SHP77 (cell line): Measurements from ENCODE around the gene WDR46.

Source experiments
- DNase-seq, 2 experiments: peaks; one replicate each; lab custom pipeline; 2025; lab: John Stamatoyannopoulos, UW

WDR46 gene

DNA sequence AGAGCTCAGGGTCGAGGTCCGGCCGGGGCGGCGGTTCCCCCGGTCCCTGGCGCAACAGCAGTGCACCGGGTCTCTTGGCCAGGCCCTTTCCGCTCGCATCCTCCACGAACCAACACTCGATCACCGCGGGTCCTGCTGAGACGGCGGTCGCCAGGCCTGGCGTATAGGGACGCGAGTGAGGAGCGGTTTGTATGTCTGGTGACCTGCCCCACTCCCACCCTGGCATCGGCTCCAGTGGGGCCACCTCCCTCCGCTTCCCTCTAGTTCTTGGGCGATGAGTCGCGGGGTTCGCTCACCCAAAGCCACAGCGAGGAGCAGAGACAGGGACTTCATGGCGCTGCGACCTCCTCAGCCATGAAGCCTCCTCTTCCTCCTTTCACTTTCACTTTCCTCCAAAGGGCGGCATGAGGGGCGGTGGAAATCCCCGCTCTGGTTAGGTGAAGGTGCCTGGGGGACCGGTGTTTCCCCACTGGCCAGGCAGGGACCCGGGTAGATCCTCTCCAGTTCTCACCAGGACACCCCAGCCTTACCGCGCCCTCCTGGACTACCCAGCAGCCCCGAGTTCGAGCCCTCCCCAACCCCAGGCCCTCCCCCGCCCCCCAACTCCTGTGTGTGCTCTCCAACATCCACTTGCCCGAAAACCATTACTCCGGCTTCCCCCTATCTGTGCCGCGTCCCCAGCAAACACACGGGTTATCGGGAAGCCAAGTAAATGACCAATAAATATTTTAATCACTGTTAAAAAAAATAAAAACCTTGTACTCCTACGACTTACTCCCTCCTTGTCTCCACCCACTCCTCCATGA lies 24.9 kb upstream of the WDR46 start, which contains the start of gene TAPBP:
TSS of gene TAPBP (minus strand) at position 370 of the 806 bp plus-strand sequence. CDS start at position 333, 37 bp downstream.
- DNase-seq, result peak in 1 of 2 experiments; percentile 19

DNA sequence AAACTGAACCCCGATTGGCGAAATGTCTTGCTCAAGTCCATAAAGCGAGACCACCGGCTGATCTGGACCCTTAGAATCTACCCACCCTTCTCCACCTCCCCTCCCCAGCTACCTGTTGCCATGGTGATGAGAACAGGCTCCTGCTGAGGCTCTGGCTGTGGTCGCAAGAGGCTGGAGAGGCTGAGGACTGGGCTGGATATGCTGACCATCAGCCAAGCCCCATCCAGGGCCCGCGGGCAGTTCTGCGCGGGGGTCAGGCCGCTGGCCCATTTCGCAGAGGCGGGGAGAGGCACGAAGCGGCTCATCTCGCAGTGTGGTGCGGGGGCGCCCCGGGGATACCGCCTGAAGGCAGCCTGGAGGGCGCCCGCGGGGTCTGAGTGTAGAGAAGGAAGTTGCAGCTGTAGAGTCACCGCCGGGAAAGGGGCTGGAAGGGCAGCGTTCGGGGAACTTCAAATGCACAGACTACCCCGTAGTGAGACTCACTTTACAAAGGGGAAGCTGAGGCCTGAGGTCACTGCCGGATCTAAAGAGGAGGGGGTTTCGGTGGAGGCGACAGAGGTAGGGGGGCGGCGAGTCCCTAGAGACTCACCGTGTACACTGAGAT lies 24.2 kb upstream of the WDR46 start:
- DNase-seq, result peak in 1 of 2 experiments; percentile 21

DNA sequence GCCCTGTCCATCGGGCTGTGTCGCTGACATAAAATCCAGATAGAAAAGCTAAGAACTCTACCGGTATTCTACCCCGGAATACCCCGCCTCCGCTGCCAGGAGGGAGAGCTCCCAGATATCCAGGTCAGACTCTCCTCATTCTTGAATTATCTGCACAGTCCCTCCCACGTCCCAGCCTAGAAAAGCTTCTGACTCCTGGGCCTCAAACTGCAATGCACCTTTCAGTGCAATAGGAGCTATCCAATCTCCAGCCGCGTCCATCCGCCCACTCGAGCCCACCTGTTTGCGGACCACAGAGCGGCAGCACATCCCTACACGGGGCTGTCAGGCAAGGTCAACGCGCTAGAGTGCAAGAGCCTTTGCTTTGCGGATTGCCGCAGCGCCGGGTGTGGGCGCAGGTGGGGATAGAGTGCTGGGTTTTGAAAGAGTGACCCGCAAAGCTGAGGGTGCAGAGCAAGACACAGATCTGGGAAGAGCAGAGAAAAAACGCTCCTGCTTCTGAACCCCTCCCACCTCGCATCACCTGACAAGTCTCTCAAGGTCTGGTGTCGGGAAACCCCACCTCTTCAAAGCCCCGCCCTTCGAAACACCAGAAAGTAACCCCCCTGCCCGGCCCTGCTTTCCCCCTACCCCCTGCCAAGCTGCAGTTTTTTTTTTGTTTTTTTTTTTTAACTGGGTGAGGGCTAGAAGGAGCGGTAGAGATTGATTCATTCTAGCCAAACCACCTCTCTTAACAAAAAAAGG lies 23.5 kb upstream of the WDR46 start:
- peak; percentile 46 to 64 for DNase-seq

DNA sequence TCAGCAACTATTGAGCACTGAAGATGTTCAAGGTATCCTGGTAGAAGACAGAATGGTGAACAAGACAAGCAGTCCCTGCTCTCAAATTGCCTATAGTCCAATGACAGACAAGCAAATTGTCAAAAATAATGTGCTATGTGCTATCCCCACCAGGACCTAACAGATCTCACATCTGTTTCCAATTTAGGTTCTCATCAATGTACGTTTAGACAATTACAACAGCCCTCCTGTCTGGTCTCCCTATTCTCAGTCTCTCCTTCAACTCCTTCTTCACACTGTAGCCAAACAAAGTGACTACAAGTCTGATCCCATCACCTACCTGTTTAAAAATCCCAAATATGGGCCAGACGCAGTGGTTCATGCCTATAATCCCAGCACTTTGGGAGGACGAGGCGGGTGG lies 17.3 kb upstream of the WDR46 start:
- DNase-seq, result no peak

DNA sequence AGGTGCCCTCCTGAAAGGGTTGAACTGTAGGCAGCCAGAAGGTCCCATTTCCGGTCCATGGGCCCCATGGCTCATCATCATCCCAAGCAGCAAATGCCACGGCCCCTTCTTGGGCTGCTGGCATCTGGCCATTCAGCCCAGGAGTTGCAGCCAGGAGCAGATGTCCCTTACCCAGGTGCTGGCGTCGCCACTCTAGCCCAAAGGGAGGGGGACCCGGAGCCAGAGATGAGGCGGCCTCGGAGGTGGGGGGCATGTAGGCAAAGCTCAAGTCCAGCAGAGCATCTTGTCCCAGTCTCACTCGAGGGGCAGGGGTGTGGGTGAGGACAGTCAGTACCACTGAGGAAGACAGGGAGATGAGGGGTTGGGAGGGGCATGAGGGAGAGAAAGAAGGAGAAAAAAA lies 16.0 kb upstream of the WDR46 start:
- no peak for DNase-seq

DNA sequence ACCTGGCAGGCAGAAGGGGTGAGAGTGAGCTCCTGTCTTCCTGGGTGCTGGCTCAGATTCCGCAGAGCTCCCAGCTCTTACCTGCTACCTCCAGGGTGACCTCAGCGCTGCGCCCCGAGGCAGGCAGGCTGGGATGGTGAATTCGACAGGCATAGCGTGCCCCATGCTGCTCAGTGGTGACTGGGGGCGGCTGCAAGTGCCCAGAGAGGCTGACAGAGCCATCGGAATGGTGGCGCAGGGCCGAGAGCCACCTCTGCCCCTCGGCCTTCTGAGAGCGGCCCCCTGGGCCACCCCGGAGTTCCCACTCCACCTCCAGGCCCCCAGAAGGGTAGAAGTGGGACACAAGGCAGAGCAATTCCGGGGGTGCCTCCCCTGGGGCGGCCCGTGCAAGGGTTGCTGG lies 15.2 kb upstream of the WDR46 start:
- DNase-seq, result no peak

DNA sequence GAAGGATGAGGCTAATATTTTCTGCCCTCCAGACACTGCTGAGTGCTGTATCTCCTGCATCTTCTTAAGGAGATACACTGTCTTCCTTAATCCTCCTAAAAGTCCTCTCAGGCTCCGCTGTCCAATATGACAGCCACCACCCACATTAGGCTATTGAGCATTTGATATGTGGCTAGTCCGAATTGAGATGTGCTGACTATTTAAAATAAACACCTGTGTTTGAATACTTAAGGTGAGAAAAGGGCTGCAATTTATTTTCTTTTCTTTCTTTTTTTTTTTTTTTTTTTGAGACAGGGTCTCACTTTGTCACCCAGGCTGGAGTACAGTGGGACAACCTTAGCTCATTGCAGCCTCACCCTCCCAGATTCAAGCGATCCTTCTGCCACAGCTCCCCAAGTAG lies 12.8 kb upstream of the WDR46 start:
- no peak for DNase-seq

DNA sequence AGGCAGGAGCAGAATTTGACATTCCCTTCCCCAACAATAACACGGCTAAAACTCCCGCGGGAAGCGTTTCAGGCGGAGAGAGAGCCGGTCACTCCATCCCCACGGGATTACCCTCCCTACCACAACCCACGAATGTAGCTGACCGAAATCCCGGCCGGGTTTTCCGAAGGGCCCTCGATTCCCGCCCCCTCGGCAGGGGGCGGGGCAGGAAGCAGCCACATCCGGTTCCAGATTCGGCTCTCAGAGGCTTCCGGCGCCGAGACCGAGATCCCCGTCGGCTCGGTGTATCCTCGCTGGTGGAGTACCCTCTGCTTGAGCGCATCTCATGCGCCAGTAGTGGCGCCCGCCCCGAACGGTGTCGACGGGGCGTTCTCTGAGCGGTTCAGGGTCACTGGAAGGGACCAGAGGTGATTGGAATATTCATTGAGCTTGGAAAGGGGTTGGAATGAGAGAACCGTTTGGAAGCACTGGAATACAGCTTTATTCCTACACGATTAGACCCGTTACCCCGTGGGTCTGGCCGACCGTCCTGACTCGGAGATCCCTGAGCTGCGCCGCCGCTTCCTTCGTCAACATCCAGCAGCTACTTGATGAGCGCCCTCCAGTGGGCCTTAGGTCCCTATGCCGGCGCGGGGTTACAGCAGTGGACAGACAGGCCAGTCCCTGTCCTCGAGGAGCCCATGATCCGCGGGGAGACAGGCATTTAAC lies 10.4 kb upstream of the WDR46 start:
- DNase-seq, result peak; percentile 88 to 89

DNA sequence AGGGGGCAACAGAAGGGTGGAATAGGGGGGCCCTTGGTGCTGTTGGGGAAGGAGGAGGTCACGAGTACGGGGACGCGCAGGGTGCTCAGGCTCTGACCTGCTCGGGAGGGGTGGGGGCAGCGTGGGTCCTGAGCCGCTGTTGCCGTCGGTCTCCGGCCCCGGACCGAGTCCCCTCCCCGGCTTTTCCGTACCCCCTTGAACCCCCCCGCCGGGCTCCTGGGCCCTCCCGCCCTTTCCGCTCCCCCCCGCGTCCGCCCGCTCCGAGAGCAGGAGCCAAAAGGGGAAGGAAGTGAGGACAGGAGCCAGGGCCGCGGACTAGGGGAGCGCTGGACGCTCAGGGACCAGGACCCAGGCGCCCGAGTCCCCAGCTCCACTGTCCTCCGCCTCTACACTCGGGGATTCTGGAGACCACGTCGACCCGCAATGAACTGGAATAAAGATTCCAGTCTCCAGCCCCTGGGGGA lies 9.8 kb upstream of the WDR46 start, which contains the start of gene RGL2:
TSS of gene RGL2 (minus strand) at position 170 of the 464 bp plus-strand sequence. CDS start 332 bp downstream, outside the sequence.
- peak in 1 of 2 experiments; percentile 49 for DNase-seq

DNA sequence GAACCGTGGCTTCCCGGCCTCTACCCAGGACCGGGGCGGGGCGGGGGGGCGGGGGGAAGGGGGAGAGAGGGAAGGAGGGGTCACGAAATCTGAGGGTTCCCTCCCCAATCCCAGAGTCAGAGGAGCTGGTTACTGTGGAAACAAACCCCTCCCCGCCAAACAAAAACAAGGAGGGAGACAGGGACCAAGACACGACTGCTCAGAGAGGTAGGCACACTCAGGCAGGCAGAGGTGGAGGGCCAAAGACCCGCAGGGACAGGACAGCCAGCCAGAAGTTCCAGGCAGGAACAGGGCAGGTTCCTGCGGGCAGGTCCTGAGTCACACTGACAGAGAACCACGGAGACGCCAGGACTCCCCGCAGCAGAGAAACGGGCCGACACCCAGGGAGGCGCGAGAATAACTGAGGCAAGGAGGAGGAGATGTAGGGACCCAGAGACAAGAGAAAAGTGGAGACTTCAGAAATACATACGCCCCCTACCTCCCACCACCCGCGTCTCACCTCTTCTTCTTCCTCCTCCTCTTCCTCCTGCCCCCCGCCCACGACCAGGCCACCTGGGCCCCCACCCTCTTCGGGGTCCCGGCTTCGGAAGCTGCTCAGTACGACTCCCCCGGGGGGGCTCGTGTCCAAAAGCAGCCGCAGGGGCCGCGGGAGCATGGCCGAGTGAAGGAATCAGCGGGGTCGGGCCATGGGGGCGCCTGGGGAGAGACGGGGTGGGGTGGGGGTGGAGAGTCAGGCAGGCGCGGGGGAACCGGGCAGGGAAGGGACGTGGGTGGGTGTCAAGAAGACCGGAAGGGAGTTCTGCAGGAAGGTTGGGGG lies 9.1 kb upstream of the WDR46 start:
- DNase-seq, result peak in 1 of 2 experiments; percentile 36

DNA sequence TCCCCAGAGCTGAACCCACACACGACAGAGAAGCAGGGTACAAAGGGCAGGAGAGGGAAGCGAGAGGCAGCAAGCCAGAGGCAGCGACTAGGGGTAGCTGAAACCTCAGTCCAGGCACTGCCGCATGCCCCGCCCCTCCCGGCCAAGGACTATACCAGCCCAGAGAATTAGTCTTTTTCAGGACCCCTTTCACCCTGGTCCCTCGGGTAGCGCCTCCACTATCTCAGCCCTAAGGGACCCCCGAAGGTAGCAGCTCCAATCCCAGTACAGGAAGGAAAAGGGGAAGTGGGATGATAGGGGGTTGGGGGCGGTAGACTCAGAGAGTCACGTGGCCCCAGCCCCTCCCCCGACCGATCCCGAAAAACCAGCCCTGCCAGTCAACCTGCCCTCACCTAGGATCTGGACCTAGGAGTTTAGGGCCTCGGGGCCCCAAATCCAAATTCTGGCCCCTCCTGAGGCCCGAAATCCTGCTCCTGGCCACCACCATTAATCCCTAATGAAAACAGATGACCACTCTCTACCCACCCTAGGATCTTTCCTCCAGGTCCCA lies 8.4 kb upstream of the WDR46 start:
- DNase-seq, result no peak

DNA sequence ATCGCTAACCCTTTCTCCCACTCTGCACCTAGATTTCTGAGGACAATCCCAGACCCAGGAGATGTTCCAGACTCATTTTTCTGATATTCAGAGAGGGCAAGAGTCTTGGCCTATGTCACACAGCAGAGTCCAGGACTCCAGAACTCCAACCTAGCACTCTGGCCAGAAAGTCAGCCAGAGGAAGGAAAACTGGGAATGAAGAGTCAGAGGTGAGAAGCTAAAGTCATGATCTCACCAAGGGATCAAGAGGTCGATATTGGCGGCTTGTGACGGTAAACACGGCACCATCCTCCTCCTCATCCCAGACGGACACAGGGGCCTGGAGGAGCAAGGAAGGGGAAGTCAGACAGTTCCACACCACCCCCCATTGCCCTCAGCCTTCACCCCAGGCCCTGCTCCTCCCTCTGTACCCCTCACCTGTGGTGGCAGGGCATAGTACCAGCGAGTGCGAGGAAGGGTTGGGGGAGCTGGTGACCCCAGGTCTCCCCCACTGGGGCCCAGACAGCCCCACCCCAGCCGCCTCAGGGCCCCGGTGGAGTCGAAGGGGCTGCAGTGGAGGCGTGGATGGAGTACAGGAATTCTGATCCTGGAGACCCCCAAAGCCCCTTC lies 7.9 kb upstream of the WDR46 start:
- DNase-seq, result no peak

DNA sequence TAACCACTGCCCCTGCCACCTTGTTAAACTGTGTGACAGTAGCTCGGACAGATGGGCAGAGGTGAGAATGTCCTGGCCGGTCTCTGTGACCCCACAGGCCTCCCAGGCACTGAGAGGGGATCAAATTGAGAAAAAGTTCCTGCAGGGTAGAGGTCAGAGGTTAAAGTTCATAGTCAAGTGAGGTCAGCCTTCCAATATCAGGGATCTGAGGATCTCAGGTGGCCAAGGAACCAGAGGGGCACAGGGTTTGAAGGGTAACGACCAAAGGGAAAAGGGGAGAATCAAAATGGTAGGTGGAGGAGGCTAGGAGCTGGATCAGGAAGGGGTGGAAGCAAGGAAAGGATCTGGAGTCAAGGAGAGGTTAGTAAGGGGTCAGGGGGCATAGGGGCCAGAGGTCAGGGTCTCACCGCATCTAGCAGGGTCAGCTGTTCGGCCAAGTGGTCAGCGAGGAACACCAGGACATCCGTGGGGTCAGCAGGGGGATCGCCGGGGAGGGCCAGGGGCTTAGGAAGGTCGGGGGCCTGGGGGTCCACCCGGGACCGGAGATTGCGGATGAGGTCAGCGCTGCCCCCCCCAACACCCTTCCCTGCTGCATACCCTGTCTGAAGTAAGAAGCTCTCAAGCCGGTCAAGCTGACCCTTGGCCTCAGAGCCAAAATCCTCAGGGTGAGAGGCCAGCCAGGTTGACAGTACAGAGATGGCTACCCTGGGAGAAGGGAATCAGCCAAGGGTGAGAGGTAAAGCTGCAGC lies 6.8 kb upstream of the WDR46 start:
- no peak for DNase-seq

DNA sequence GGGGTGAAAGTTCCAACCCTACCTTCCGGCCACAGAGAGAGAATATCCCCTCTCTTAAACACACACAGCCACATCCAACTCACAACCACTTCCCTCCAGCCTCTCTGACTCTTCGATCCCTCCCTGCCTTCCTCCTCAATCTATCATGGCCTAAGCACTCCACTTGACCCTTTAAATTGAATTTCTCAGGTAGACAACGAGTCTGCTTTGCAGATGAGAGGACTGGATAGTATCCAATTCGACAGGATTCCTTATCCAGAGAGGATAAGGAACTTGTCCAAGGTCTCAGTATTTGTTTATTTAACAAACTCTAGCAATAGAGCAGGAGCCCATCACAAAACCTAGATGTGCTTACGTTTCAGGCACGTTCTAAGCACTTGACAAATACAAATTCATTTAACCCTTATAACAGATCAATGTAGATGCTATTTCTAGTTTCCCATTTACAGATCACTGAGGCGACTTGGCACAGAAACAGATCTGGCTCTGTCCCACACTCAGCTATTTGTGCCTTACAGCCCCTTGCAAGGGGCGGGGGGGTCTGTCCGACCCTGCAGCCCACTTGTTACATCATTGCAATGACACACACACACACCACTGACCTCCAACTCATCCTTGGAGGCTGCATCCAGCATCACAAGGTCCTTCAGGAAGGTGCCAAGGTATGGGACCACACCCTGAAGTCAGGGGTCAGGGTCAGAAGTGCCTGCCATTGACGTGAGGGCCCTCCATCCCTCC lies 5.2 kb upstream of the WDR46 start:
- no peak for DNase-seq

DNA sequence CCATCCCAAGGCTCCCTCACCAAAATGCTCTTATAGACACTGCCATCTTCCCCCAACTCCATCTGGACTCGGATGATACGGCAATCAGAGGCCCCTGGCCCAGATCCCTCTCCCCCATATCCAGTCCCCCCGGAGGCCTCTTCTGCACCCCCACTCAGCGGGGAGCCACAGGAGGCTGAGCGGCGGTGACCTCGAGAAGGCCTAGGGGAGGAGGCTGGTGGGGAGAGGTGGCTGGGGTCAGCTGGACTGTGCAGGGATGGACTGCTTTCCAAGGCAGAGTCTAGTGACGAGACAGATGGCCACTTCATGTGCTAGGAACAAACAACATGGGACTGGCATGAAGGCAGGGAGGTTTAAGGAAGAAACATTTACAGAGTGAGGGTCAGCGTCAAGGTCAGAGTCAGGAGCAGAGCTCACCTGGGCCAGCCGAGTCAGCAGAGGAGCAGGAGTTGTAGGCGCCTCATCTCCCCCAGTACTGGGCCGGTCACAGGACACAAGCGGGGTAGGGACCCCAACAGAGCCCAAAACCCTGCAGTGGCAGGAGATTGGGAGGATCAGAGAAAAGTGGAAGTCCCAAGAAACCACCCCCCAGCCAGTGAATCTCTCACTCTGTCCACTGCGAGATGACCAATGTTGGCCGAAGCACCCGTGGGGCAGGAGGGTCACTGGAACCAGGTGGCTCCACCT lies 4.1 kb upstream of the WDR46 start:
- no peak for DNase-seq

DNA sequence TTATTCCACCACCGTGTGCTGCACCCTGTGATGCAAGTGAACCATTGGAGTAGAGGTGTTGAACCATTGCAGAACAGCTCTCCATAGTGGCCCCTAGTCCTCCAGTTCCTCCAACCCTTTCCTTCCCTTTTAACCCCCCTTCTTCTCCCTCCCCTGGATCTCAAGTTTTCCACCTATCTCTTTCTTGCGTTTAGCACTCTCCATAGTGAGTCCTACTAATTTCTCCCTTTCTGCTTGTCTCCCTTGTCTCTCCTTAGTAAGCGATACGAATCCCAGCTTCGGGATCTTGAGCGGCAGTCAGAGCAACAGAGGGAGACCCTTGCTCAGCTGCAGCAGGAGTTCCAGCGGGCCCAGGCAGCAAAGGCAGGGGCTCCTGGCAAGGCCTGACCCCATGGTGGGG lies 1.4 kb upstream of the WDR46 start:
- no peak for DNase-seq

DNA sequence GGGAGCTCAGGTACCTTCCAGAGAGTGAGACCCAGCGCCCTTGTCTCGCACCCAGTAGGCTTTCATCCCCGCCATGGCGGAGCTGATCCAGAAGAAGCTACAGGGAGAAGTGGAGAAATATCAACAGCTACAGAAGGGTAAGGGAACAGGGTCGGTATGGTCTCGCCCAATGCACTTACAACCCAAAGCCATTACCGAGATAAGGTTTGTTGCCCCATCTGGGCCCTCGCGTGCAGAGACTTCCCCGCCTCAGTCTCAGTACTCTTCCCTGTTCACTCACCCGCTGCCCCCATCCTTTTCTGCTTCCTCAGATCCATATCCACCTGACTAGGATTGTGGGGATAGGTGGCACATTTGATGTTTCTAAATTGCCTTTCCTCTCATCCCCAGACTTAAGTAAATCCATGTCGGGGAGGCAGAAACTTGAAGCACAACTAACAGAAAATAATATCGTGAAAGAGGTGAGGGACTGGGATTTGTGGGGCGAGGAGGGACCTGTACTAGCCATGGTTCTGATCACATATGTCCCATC lies 811 bp upstream of the WDR46 start:
- DNase-seq, result no peak
